Vagina (tissue), 2 donors: Measurements from ENCODE around the gene MT1B. TPM values are rescaled to one million over a fixed set of nuclear protein-coding genes. Genes with fewer than 3 reads are reported as not detected.
A peak's percentile ranks its signal among the peaks of the same experiment; 100 is the strongest.

Experiments used
- DNase-seq, 2 donors: peaks; one replicate each; pipeline ENCODE4 v3.0.0-alpha.2; 2017; ENCODE audit errors: extremely low spot score in 2 of 2
- H3K27ac ChIP-seq: fragments of 200-600 bp; sonication (generic); one replicate; pipeline ENCODE4 v1.5.1; 2019
- H3K27me3 ChIP-seq: fragments of 200-600 bp; sonication (generic); one replicate; pipeline ENCODE4 v1.5.1; 2019
- H3K36me3 ChIP-seq, 2 donors: fragments of 200-600 bp; sonication (generic); one replicate each; pipeline ENCODE4 v1.5.1; 2017 to 2019
- H3K4me1 ChIP-seq: fragments of 200-600 bp; sonication (generic); one replicate; pipeline ENCODE4 v1.5.1; 2019
- H3K4me3 ChIP-seq, 2 donors: fragments of 200-600 bp; sonication (generic); 1 replicate in 1 of 2; 2 replicates in 1 of 2; pipeline ENCODE4 v1.5.1; 2016 to 2019
- H3K9me3 ChIP-seq: fragments of 200-600 bp; sonication (generic); one replicate; pipeline ENCODE4 v1.5.1; 2019
- CTCF ChIP-seq, 3 experiments: fragments of 450-650 bp in 2 of 3; fragments of 200-600 bp in 1 of 3; sonication (generic) in 1 of 3; IDR thresholded peaks; one replicate each; pipeline ENCODE4 v1.5.1; 2017 to 2019; ENCODE audit warnings: antibody characterized with exemption in 3 of 3, mild to moderate bottlenecking in 2 of 3, moderate library complexity in 2 of 3
- POLR2A ChIP-seq, 2 donors: fragments of 450-650 bp; IDR thresholded peaks; one replicate each; pipeline ENCODE4 v1.6.1; 2017; ENCODE audit warnings: antibody characterized with exemption in 2 of 2, mild to moderate bottlenecking in 2 of 2, moderate library complexity in 2 of 2
- POLR2AphosphoS5 ChIP-seq, 2 donors: sonication (generic); formaldehyde crosslinking; IDR thresholded peaks; one replicate each; pipeline ENCODE4 v1.9.0; 2017; ENCODE audit warnings: antibody characterized with exemption in 2 of 2, mild to moderate bottlenecking in 2 of 2, low read depth in 1 of 2; ENCODE audit not compliant: insufficient read depth in 1 of 2
- intact Hi-C: fragments of 100-400 bp; cut with DNase I; formaldehyde crosslinking; loops from one replicate; pipeline ENCODE4 v1.15.1; 2023
- total RNA-seq: library from RNA; depleted of rRNA; stranded (reverse); fragments of >200 nt; gene quantifications from one replicate; pipeline ENCODE4 v1.2.3, GENCODE V29; 2016

Gene MT1B
- total RNA-seq, 1 donor from 2014 or later: not detected

DNA sequence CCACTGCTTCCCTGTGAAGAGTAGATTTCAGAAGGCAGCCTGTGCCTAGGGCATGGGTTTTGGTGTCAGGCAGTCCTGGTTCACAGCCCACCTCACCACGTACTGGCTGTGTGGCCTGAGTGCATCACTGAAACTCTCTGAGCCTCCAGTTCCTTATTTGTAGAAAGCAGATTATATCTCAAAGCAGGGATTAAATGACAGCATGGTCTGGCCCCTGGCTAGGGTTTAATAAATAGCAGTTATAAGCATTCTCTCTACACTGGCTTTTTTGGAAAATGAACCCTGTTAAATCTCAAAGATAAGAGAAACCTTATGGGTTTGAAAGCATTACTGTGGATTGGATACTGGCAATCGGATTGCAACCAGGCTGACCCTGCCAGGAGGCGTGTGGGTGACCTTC is 22.2 kb upstream of the MT1B start:
- no peaks in the 10 kb centered on the region for H3K9me3 ChIP-seq
- no peak overlapping the region for H3K27ac ChIP-seq
- no peak for TF ChIP-seq POLR2A (IDR thresholded peaks at IDR 0.05)
- TF ChIP-seq POLR2AphosphoS5 (IDR thresholded peaks at IDR 0.05; ENCODE audit: insufficient read depth in 1 of 2, low read depth in 1 of 2): no peak
- no peak for TF ChIP-seq CTCF (IDR thresholded peaks at IDR 0.05)
- H3K27me3 ChIP-seq: no peaks in the 10 kb centered on the region
- no peak for DNase-seq
- intact Hi-C loops: loop anchor here (5.0 kb wide), 1 partner anchor 53 kb away; the partner anchor contains the start of gene MT1X
- H3K4me1 ChIP-seq: peaks cover 30% of the 10 kb centered on the region
- no peak overlapping the region for H3K4me3 ChIP-seq
- H3K36me3 ChIP-seq: no peaks in the 10 kb centered on the region

GRCh38 chr16:56630134-56630533 is 21.6 kb upstream of the MT1B start:
- Histone ChIP-seq H3K4me1 (peaks cover 28% of the 10 kb centered on the region), H3K4me3 (no peak overlapping the region), H3K36me3 (no peaks in the 10 kb centered on the region), H3K9me3 (no peaks in the 10 kb centered on the region), H3K27me3 (no peaks in the 10 kb centered on the region), H3K27ac (no peak overlapping the region)
- intact Hi-C loops: no loop called here
- TF ChIP-seq CTCF (IDR thresholded peaks at IDR 0.05) (no peak), POLR2AphosphoS5 (IDR thresholded peaks at IDR 0.05; ENCODE audit: insufficient read depth in 1 of 2, low read depth in 1 of 2) (no peak), POLR2A (IDR thresholded peaks at IDR 0.05) (no peak)
- DNase-seq: no peak

DNA sequence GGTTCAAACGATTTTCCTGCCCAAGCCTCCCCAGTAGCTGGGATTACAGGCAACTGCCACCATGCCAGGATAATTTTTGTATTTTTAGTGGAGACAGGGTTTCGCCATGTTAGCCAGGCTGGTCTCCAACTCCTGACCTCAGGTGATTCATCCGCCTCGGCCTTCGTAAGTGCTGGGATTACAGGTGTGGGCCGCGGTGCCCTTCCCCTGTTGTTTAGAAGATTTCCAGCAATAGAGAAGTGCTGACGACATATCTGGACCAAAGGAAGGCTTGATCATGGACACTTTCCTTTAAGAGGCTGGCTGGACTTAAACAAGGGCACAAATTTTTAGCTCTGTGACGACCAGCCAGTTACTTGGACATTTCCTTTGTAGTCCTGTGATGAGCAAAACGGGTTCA is 20.5 kb upstream of the MT1B start:
- H3K27ac ChIP-seq: no peak overlapping the region
- peaks cover 31% of the 10 kb centered on the region for H3K4me1 ChIP-seq
- H3K36me3 ChIP-seq: no peaks in the 10 kb centered on the region
- H3K4me3 ChIP-seq: no peak overlapping the region
- DNase-seq: no peak
- H3K9me3 ChIP-seq: no peaks in the 10 kb centered on the region
- intact Hi-C loops: no loop called here
- no peak for TF ChIP-seq POLR2A (IDR thresholded peaks at IDR 0.05)
- H3K27me3 ChIP-seq: no peaks in the 10 kb centered on the region

- H3K36me3 ChIP-seq: no peaks in the 10 kb centered on the region
- intact Hi-C loops: loop anchor here (2.0 kb wide), 1 partner anchor 23 kb away; the partner anchor contains the start of gene MT2A
- TF ChIP-seq POLR2A (IDR thresholded peaks at IDR 0.05) (no peak), CTCF (IDR thresholded peaks at IDR 0.05) (no peak), POLR2AphosphoS5 (IDR thresholded peaks at IDR 0.05; ENCODE audit: insufficient read depth in 1 of 2, low read depth in 1 of 2) (no peak)
- H3K27ac ChIP-seq: peak overlapping the region; percentile 71
- no peaks in the 10 kb centered on the region for H3K27me3 ChIP-seq
- H3K9me3 ChIP-seq: no peaks in the 10 kb centered on the region
- H3K4me3 ChIP-seq: peak overlapping the region; percentile 52 to 53
- H3K4me1 ChIP-seq: peaks cover 25% of the 10 kb centered on the region
- DNase-seq: no peak
These were observed 19.9 kb upstream of the MT1B start for GRCh38 chr16:56631832-56632155.

DNA sequence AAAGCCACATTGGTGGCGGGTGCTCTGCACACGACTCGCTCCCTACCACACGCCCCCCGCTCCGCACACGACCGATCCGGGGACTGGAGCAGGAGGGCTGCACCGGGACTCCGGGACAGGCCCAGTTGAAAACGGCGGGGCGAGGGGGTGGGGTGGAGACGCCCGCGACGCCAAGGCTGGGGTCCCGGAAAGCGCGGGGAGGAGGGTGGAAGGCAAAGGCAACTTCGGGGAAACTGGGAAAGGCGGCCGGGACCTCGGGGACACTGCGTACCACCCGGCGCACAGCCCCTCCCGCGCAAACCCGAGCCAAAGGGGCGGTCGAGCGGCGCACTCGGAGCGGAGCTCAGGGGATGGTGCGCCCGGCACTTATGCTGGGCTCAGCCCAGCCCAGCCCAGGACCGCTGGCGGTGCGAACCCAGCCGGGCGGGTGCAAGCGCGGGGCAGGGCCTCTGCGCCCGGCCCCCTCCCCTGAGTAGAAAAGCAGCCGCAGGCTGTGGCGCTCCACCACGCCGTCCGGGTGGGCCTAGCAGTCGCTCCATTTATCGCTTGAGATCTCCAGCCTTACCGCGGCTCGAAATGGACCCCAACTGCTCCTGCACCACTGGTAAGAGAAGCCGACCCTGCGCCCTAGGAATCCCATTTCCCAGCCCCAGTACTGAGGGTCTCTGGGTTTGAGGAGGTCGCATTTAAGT is 19.4 kb upstream of the MT1B start, which contains the start of gene MT1M:
MT1M (plus strand) TSS at position 504 of the 692 bp plus-strand sequence; CDS start at position 577, 73 bp downstream.
- intact Hi-C loops: loop anchor here (2.0 kb wide), 1 partner anchor 24 kb away; the partner anchor contains the start of gene MT2A
- Histone ChIP-seq H3K27me3 (no peaks in the 10 kb centered on the region), H3K4me3 (peak within 1 kb of the TSS; percentile 52 to 53), H3K36me3 (no peaks in the 10 kb centered on the region), H3K9me3 (no peaks in the 10 kb centered on the region), H3K27ac (peak within 1 kb of the TSS; percentile 71), H3K4me1 (peaks cover 22% of the 10 kb centered on the region)
- TF ChIP-seq POLR2AphosphoS5 (IDR thresholded peaks at IDR 0.05; ENCODE audit: insufficient read depth in 1 of 2, low read depth in 1 of 2) (peak in 1 of 2 donors; percentile 77), CTCF (IDR thresholded peaks at IDR 0.05) (no peak), POLR2A (IDR thresholded peaks at IDR 0.05) (peak in 1 of 2 donors; percentile 13)
- no peak for DNase-seq
